GM23338 (cell line): ENCODE measurements around the gene ARHGDIA. TPM values are rescaled to one million over a fixed set of nuclear protein-coding genes. Genes with fewer than 3 reads are reported as not detected.

Experiments
- ATAC-seq: fragments of 200-7000 bp; cut with Tn5 transposase; 3 replicates; pipeline ENCODE4 v1.9.1; 2020
- DNase-seq: peaks from one replicate; pipeline ENCODE4 v3.0.0-alpha.2; 2015; ENCODE audit warnings: low spot score
- H2AFZ ChIP-seq: fragments of 200-600 bp; sonication (generic); 2 replicates; pipeline ENCODE4 v1.8.0; 2016; ENCODE audit warnings: antibody characterized with exemption, mild to moderate bottlenecking, moderate library complexity
- H3F3A ChIP-seq: fragments of 200-600 bp; sonication (generic); replicated peaks from 2 replicates; pipeline ENCODE4 v1.8.0; 2017; ENCODE audit warnings: antibody characterized with exemption, mixed run types, low read depth
- H3K27ac ChIP-seq: fragments of 200-600 bp; sonication (generic); 2 replicates; pipeline ENCODE4 v1.6.1; 2016; ENCODE audit warnings: low read depth
- H3K27me3 ChIP-seq: fragments of 200-600 bp; sonication (generic); 2 replicates; pipeline ENCODE4 v1.8.0; 2016; ENCODE audit warnings: mild to moderate bottlenecking, mixed run types, moderate library complexity; ENCODE audit not compliant: insufficient read depth
- H3K36me3 ChIP-seq: fragments of 200-600 bp; sonication (generic); 2 replicates; pipeline ENCODE4 v1.8.0; 2016; ENCODE audit warnings: mild to moderate bottlenecking; ENCODE audit not compliant: insufficient read depth
- H3K4me1 ChIP-seq: fragments of 200-600 bp; sonication (generic); 2 replicates; pipeline ENCODE4 v1.8.0; 2016; ENCODE audit warnings: mild to moderate bottlenecking, moderate library complexity; ENCODE audit not compliant: insufficient read depth
- H3K4me2 ChIP-seq: fragments of 200-600 bp; sonication (generic); 2 replicates; pipeline ENCODE4 v1.7.1; 2017; ENCODE audit warnings: mixed run types
- H3K4me3 ChIP-seq: fragments of 200-600 bp; sonication (generic); 2 replicates; pipeline ENCODE4 v1.6.1; 2016; ENCODE audit warnings: mixed run types
- H3K79me2 ChIP-seq: fragments of 200-600 bp; sonication (generic); replicated peaks from 2 replicates; pipeline ENCODE4 v1.8.0; 2017; ENCODE audit warnings: mild to moderate bottlenecking; ENCODE audit not compliant: insufficient read depth
- H3K9me2 ChIP-seq: fragments of 200-600 bp; sonication (generic); 2 replicates; pipeline ENCODE4 v1.8.0; 2017; ENCODE audit not compliant: insufficient read depth
- H4K20me1 ChIP-seq: fragments of 200-600 bp; sonication (generic); replicated peaks from 2 replicates; pipeline ENCODE4 v1.8.0; 2017; ENCODE audit warnings: mild to moderate bottlenecking; ENCODE audit not compliant: insufficient read depth
- H3K27ac Mint-ChIP-seq: 2 replicates; pipeline ENCODE4 v1.8.0; 2020; ENCODE audit warnings: inconsistent platforms, mild to moderate bottlenecking, moderate library complexity, mixed read lengths
- H3K27me3 Mint-ChIP-seq: 3 replicates; pipeline ENCODE4 v1.8.0; 2022; ENCODE audit warnings: low read depth, mild to moderate bottlenecking, moderate library complexity, mixed read lengths, inconsistent platforms; ENCODE audit not compliant: insufficient read depth, poor library complexity
- H3K36me3 Mint-ChIP-seq: 3 replicates; pipeline ENCODE4 v1.8.0; 2021; ENCODE audit warnings: low read depth, mild to moderate bottlenecking, inconsistent platforms, moderate library complexity, mixed read lengths
- H3K4me1 Mint-ChIP-seq: 3 replicates; pipeline ENCODE4 v1.8.0; 2020; ENCODE audit warnings: mild to moderate bottlenecking, inconsistent platforms, mixed read lengths
- H3K4me3 Mint-ChIP-seq: 3 replicates; pipeline ENCODE4 v1.8.0; 2021; ENCODE audit warnings: moderate library complexity, mild to moderate bottlenecking, inconsistent platforms, mixed read lengths
- H3K9me3 Mint-ChIP-seq: 3 replicates; pipeline ENCODE4 v1.8.0; 2020; ENCODE audit warnings: moderate library complexity, mild to moderate bottlenecking, inconsistent platforms, mixed read lengths
- CREB1 ChIP-seq: fragments of 250-450 bp; sonication (Bioruptor Pico); IDR thresholded peaks from 2 replicates; pipeline ENCODE4 v1.5.0; 2020; ENCODE audit warnings: low read depth, mild to moderate bottlenecking, moderate library complexity
- CTCF ChIP-seq, 2 experiments: fragments of 200-600 bp in 1 of 2; sonication (generic) in 1 of 2; conservative IDR thresholded peaks; 2 replicates each; pipeline versions ENCODE4 v1.5.1 to v1.6.1; 2016 to 2017; ENCODE audit warnings: antibody characterized with exemption in 2 of 2, low read depth in 2 of 2, mild to moderate bottlenecking in 2 of 2, moderate library complexity in 1 of 2
- JUNB ChIP-seq: IDR thresholded peaks from one replicate; pipeline ENCODE4 v1.6.1; 2016; ENCODE audit warnings: antibody characterized with exemption; ENCODE audit not compliant: unreplicated experiment
- NANOG ChIP-seq: IDR thresholded peaks from 2 replicates; pipeline ENCODE4 v1.6.1; 2016; ENCODE audit warnings: antibody characterized with exemption, borderline replicate concordance
- REST ChIP-seq: IDR thresholded peaks from one replicate; pipeline ENCODE4 v1.6.1; 2018; ENCODE audit warnings: antibody characterized with exemption; ENCODE audit not compliant: unreplicated experiment
- STAT1 ChIP-seq: IDR thresholded peaks from one replicate; pipeline ENCODE4 v1.6.1; 2016; ENCODE audit warnings: antibody characterized with exemption; ENCODE audit not compliant: unreplicated experiment
- ZNF114 ChIP-seq: fragments of 250-450 bp; sonication (Bioruptor Pico); IDR thresholded peaks from 2 replicates; pipeline ENCODE4 v1.5.0; 2020; ENCODE audit warnings: mild to moderate bottlenecking, moderate library complexity
- ZNF331 ChIP-seq: fragments of 250-450 bp; sonication (Bioruptor Pico); IDR thresholded peaks from 2 replicates; pipeline ENCODE4 v1.5.0; 2020; ENCODE audit warnings: low read depth, mild to moderate bottlenecking, moderate library complexity
- ZNF462 ChIP-seq: fragments of 250-450 bp; sonication (Bioruptor Pico); IDR thresholded peaks from 2 replicates; pipeline ENCODE4 v1.5.0; 2020; ENCODE audit warnings: mild to moderate bottlenecking, moderate library complexity
- polyA plus RNA-seq: library from polyadenylated mRNA; unstranded; fragments of >200 nt; fragmentation: Nextera tagmentation; extraction: Ambion mirVana; gene quantifications from 2 replicates; pipeline ENCODE4 v1.2.1, GENCODE V29; 2016
- total RNA-seq: library from RNA; depleted of rRNA; stranded (reverse); fragments of >200 nt; shearing (Covaris generic); gene quantifications from 2 replicates; pipeline ENCODE4 v1.2.3, GENCODE V29; 2014

The ARHGDIA gene
- total and polyA plus RNA-seq, 2 experiments from 2014 or later, result 125 to 140 TPM

- TF ChIP-seq ZNF462 (CRISPR knock-in tag), result no peak
- no peak for TF ChIP-seq CTCF (conservative IDR thresholded peaks at IDR 0.05; ENCODE audit: low read depth in 2 of 2)
- no peak for TF ChIP-seq ZNF114
- no peak for TF ChIP-seq ZNF331 (CRISPR knock-in tag)
Observed at GRCh38 chr17:81905424-81905875, 34.3 kb upstream of the ARHGDIA start (continued).

- Histone ChIP-seq H3K79me2 (peaks cover under 1% of the 10 kb centered on the region), H3K4me3 (no peak overlapping the region), H3K4me2 (no peak overlapping the region), H3K27me3 (peaks cover 18% of the 10 kb centered on the region), H3F3A (peaks cover 15% of the 10 kb centered on the region), H2AFZ (no peak overlapping the region), H3K9me2 (no peaks in the 10 kb centered on the region), H3K36me3 (peaks cover 6% of the 10 kb centered on the region; the same call in 1 of the 2 replicates), H3K4me1 (no peaks in the 10 kb centered on the region; the same call in none of the 2 replicates), H3K27ac (no peak overlapping the region), H4K20me1 (peaks cover 2% of the 10 kb centered on the region)
- peaks cover 19% of the 10 kb centered on the region for H3K27me3 Mint-ChIP-seq
- no peak overlapping the region for H3K27ac Mint-ChIP-seq
- no peak overlapping the region for H3K4me3 Mint-ChIP-seq
- H3K4me1 Mint-ChIP-seq, result peaks cover 3% of the 10 kb centered on the region; the same call in 2 of the 3 replicates
- H3K36me3 Mint-ChIP-seq, result peaks cover 8% of the 10 kb centered on the region
- DNase-seq (no peak), ATAC-seq (no peak)
- H3K9me3 Mint-ChIP-seq, result no peaks in the 10 kb centered on the region
- TF ChIP-seq ZNF331 (CRISPR knock-in tag), result no peak
- TF ChIP-seq CREB1 (CRISPR knock-in tag), result no peak
- no peak for TF ChIP-seq ZNF114
- TF ChIP-seq NANOG, result no peak
- no peak for TF ChIP-seq JUNB
- no peak for TF ChIP-seq STAT1
- TF ChIP-seq REST, result no peak
Observed at GRCh38 chr17:81904600-81905423, 33.7 kb upstream of the ARHGDIA start.
